GM12892 (cell line): ENCODE results near the gene DNAJC3.

Experiments used
- POLR2A ChIP-seq: IDR thresholded peaks from 2 replicates; pipeline ENCODE4 v1.6.1; 2011; ENCODE audit warnings: low read depth, low read length, control low read depth
- POLR2AphosphoS5 ChIP-seq: IDR thresholded peaks from 2 replicates; pipeline ENCODE4 v1.6.1; 2011; ENCODE audit warnings: low read depth, low read length, control low read depth

DNA sequence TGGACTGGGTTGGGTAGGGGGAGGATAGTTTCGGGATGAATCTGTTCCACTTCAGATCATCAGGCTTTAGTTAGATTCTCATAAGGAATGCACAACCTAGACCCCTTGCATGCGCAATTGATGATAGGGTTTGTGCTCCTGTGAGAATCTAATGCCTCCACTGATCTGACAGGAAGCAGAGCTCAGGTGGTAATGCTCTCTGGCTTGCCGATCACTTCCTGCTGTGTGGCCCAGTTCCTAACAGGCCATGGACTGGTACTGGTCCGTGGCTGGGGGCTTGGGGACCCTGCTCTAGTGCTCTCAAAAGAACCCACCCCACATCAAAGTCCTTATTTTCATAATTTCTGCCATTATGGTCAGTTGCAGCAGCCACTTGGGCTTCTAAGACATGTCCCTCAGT is 30.1 kb downstream of the DNAJC3 start:
- TF ChIP-seq POLR2A (no peak), POLR2AphosphoS5 (no peak)
